HG02588 (cell line): ENCODE data around the gene HECTD3.
"Not testable (repeated sequence)": the region's sequence is repeated elsewhere in the genome, so short reads cannot be mapped to it uniquely, and the experiment has no call there.

Experiments used
- ATAC-seq: cut with Tn5 transposase; IDR thresholded peaks from one replicate; pipeline ENCODE4 v1.9.1; 2021; ENCODE audit warnings: mild to moderate bottlenecking, moderate library complexity; ENCODE audit not compliant: unreplicated experiment

The HECTD3 gene

DNA sequence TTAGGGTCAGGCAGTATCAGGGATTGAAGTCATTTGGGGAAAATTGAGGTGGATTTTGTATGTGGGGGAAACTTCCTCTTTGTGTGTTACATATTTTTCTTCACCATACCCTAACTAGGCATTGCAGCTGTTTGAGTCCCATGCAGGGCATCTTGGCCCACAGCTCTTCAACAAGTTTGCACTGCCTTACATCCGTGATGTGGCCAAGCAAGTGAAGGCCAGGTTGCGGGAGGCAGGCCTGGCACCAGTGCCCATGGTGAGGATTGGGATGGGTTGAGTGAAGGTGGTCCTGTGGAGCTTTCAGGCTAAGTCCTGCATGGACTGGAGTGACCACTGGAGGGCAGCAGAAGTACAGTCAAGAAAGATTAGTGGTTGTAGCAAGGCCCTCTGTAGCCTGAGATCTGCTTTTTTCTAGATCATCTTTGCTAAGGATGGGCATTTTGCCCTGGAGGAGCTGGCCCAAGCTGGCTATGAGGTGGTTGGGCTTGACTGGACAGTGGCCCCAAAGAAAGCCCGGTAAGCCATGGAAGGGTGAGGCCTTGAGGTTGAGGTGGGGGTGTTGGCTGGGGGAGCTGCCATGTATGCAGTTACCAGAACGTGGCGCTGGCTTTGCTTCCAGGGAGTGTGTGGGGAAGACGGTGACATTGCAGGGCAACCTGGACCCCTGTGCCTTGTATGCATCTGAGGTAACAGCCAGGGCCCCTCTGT lies 3.4 kb upstream of the HECTD3 start:
- ATAC-seq: no peak

DNA sequence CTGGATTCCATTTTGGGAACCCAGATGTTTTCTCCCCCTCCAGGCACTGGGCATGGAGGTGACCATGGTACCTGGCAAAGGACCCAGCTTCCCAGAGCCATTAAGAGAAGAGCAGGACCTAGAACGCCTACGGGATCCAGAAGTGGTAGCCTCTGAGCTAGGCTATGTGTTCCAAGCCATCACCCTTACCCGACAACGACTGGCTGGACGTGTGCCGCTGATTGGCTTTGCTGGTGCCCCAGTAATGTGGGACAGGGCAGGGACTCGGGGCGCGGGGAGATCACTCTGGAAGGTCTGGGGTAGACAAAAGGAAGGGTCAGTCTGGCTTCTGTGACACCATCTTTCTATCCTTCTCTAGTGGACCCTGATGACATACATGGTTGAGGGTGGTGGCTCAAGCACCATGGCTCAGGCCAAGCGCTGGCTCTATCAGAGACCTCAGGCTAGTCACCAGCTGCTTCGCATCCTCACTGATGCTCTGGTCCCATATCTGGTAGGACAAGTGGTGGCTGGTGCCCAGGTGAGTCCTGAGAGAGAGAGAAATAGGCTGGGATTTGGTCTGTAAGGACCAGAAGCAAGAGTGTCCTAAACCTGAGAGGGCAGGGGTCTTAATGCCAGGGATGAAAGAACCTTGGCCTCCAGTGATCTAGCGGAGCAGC lies 2.6 kb upstream of the HECTD3 start:
- no peak for ATAC-seq

DNA sequence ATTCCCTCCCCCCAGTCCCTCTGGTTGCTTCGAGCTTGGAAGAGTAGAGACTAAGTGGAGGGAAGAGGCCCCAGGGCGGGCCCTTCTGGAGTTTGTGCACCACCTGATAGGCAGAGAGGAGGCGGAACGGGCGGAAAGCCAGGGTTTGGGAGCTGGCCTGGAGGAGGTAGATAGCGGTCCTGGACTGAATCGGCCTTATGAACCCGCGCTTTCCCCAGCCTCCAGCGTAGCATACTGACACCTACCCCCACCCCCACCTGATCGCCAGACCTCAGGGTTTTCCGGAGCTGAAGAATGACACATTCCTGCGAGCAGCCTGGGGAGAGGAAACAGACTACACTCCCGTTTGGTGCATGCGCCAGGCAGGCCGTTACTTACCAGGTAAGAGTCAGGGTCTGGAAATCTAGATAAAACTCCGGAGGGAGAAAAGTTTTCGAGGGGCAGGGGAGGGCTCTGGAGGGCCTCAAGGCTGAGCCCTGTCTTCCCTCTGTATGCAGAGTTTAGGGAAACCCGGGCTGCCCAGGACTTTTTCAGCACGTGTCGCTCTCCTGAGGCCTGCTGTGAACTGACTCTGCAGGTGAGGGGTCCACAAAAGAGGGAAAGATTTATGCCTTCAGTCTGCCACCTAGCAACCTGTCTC lies 1.6 kb upstream of the HECTD3 start:
- no peak for ATAC-seq

DNA sequence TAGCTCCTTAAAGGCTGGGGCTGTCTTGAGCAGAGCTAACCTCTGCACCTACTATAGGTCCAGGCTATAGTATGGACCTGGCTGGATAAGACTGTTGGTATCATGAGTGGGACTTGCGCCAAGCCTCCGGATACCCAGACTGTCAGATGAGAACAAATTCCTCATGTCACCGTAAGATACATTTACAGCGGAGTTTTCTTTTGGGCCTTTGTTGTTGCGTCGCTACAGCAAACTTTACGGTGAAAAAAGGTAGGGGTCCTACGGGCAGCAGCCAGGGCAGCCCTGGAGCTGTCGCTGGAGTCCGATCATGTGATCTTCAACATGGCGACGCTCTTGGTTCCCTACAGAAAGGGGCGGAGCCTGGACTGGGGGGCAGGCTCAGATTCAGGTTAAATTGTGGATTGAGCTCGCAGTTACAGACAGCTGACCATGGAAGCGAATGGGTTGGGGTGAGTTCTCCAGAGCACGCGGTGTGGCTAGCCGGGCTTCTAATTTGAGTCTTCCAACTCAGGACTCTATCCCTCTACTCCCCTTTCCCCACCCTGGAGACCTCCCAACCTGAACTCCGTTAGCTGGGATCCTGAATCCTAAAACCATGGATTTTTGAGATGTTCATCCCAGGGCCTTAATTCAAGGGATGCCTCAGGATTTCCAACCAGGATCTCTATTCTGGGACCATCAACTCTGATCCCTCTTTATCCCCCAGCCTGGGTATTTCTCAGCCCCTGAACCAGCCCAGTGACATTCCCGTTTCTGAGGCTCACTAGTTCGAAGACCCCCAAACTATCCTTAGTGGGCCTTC lies 914 bp upstream of the HECTD3 start, which contains the start of gene UROD:
UROD (plus strand) TSS at position 418 of the 802 bp plus-strand sequence; CDS start at position 430, 12 bp downstream.
- ATAC-seq: peak; percentile 62

DNA sequence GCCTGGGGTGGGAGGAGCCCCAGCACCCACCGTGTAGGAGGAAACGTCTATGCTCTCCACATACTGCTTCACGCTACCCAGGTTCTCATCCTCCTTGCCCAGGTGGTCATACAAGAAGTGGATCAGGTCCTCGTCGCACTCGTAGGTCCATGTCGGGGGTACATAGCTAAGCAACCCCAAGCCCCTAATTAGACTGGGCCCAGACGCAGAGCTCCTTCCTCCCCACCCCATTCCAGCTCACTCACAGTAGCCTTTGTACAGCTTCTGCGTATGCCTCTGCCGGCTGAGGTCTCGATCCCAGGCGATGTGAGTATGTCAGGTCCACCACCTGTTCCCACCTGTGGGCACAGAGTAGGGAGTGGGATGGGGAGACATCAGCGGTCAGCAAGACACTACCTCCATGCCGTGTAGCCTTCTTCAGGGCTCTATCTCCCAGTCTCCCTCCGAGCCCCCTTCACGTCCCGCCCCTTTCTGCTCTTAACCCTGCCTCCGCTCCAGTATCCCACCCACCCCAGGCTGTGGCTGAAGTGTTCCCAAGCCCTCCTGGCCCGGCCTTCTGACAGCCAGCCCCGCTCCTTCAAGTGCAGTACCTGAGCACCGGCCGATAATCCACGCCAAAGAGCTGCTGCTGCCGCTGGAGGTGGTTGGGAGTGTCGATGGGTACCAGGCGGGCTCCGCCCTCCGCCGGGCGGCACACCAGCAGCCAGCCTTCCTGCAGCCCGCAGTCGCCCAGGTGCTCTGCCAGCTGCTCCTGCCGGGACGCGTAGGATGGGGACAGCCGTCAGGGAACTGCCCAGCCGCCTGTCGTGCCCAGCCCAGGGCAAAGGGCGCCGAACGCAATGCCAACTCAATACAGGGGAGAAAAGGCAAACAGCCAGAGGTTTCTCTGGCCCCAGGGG lies 919 bp downstream of the HECTD3 start:
- ATAC-seq: no peak

DNA sequence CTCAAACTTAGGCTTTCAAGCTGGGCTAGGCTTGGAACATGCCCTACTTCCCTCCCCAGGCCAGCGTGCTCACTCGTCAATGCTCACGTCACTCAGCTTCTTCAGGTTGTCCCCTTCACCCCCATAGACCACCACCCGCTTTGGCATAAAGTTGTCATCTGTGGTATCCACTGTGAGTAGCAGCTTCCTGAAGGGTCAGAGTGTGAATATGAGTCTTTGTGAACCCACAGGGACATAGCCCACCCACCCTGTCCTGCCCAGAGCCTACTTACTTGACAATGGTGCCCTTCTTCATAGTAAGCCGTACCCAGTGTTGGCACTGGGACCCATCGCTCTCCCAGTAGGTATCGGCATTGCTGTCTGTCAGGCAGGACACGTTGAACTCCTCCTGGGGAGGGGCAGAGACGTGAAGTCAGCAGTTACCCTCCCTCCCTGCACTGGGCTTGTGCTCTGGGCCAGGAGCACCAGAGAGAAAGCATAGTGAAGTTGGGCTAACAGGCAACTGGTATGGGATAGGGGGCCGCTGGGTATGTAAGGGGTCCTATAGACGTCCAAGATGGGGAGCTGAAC lies 1.7 kb downstream of the HECTD3 start:
- ATAC-seq: no peak

DNA sequence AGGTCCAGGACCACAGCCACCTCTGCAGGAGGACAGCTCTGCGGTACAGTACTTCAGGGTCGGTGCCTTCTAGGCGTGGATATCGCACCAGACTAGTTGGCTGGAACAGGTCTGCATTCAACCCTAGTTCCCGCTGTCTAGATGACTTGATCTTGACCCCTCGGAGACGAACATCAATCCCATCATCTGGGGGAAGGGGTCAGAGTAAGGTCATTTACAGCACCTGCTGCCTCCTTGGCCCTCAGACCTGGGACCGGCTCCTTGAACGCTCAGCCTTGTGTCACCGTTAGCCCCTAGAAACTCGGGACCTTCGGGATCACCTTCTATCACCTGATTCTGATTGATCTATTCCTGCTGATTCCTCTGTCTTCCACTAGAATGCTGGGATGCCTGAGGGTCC lies 2.6 kb downstream of the HECTD3 start:
- no peak for ATAC-seq

DNA sequence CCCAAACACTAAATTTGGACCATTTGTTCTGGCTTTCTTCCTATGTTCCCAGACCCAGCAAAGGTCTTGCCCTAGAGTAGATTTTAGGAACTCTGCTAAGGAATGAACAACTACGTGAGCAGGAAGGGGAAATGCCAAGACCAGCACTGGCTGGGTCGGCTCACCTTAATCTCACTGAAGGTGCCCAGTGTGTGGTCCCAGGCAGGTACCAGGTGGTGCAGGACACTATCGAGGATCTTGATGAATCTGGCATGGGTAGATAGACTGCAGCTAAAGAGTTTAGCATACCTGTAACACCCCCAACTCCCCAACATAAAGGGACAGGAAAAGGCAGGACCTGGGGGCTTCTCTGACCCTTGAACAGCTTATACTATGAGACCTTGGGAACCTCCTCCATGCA lies 3.0 kb downstream of the HECTD3 start:
- no peak for ATAC-seq

DNA sequence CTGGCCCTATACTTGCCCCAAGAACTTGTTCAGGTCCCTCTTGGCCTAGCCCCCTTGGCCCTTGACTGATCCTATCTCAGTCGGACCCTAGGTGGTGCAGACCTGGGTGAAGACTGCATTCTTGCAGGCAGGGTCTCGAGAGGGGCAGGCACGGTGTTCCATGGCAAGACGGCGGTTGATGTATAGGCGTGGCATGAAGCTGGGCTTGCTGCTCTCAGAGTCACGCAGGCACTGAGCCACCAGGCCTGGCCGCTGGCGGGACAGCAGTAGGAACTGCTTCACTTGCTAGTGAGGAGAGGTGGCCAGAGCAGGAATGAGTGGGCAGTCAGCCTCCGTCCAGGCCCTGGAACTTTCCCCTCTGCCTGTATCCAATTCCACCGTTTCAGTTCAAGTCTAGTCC lies 3.8 kb downstream of the HECTD3 start:
- ATAC-seq: no peak

DNA sequence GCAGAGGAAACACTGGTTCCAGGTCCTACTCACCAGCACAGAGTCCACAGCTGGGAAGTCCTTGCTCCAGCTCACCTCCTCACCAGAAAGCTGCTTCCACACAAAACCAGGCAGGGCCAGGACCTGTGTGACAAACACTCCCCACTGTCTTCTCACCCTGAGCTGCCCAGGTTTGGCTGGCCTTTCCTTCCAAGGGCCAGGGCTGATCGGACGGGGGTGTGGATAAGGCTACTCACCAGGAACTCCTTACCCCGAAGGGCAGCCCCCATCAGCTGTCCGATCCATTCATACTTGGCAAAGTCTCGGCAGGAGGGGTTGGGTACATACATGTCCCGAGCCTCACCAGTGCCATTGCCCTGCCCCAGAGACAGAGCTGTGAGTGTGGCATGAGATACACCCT lies 5.4 kb downstream of the HECTD3 start:
- ATAC-seq: no peak

DNA sequence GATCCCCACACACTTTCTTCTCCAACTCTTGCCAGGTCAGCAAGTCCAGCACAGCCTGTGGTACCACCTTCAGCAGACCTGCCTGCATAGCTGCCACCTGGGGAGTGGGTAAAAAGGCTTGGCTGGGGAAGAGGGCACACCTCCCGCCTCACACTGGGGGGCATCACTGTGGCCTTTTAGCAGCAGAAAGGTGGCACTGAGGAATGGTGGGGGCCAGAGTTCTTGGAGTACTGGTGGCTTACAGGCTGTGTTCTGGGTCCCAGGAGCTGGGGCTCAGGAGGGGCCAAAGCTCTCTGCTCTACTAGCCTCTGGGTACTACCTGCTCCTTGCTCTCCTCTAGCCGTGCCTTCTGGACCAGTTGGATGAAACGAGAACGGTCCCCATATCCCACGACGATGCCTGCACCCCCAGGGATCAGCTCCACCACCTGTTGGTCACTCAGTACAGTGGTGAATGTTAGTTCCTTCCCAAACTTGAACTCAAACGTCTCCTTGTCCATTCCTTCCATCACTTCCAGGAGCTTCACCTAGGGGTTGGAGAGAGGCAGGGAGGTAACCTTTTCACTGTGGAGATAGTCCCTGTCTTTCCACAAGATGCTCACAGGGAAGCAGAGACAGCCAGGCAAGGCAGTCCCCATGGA lies 6.7 kb downstream of the HECTD3 start:
- ATAC-seq: no peak

DNA sequence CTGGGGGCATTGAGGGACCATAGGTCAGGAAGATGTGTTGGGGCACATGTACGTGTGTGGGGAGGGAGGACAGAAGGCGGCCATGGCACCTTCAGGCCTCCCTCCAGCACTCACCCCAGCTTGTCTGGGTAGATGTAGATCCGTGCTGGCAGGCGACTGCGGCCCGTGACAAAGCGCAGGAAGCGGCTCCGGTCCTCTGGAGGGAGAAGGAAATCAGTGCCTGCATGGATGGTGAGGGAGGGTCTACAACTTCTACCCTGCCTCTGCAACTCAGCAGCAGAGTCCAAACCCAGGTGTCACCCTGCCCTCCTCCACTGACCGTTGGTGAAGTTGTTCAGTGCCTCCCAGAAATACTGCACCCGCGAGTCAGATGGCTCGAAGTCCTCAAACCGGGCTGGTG lies 7.4 kb downstream of the HECTD3 start:
- ATAC-seq: no peak

DNA sequence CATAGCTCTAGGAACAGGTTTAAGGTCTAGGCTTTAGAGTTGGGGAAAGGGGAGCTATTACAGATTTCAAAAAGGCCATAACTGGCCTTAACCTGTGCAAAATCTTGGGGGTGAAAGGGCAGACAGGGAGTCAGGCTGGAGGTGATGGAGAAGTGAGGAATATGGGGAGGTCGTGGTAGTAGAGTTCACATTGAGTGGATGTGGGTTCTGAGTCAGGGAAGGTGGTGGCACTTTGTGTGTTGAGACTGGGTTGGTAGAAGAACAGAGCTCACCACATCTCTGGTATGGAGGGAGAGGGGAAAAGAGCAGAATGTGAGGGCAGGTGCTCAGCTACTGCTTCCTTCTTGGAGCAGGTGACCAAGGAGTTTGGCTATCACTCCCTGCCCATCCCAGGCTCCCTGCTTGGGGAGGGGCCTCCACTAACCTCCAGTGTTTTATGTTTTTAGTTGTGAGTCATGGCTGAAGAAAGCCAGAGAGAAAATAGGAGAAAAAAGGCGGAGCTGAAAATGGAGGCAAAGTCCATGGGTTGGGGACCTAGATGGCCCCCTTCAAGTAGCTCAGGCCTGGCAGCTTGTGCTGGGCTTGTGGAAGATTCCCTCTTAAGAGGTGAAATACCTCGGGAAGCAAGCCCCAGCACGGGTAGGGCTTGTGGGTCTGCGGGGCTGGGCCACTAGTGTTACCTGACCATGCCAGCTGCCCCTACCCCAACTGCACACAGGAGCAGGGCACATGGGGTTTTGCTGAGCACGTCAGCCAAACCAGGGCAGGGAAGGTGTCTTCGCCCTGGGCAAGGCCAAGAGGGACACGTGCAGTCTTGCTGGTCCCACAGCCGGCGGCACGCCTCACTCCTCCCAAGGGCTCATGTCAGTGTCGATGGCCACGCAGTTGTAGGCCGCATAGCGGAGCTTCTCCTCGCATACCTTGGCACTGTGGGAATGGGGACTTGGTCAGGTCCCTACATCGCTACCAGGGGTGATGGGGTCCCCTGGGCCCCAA lies 8.2 kb downstream of the HECTD3 start:
- ATAC-seq: no peak

DNA sequence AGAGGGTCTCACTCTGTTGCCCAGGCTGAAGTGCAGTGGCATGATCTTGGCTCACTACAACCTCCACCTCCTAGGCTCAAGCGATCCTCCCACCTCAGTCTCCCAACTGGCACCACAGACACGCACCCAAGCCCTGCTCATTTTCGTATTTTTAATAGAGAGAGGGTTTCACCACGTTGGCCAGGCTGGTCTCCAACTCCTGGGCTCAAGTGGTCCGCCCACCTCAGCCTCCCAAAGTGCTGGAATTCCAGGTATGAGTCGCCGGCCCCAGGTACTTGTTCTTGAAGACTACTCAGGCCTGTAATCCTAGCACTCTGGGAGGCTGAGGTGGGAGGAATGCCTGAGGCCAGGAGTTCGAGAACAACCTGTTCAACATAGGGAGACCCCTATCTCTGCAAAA lies 9.5 kb downstream of the HECTD3 start:
- not testable (repeated sequence) for ATAC-seq

DNA sequence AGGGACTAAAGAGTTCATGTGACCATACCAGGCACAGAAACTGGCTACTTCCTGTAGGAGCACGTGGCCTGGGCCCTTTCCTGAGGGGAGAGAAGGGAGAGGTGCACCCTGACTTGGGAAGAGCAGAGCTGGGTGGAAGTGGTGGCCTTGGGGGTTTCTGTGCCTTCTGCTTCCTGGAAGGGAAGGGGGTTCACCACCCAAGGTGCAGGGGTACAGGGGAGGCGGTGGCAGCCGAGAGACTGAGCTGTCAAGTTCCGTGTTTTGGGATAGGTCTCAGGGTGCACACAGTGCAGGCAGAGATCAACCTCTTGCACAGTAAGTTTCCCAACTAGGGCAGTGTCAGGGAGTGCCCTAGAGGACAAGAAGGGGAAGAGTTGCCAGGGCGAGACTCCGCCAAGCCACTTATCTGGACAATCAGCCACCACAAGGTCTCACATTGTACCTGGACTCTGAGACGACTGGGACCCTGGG lies 10.1 kb downstream of the HECTD3 start:
- ATAC-seq: no peak

DNA sequence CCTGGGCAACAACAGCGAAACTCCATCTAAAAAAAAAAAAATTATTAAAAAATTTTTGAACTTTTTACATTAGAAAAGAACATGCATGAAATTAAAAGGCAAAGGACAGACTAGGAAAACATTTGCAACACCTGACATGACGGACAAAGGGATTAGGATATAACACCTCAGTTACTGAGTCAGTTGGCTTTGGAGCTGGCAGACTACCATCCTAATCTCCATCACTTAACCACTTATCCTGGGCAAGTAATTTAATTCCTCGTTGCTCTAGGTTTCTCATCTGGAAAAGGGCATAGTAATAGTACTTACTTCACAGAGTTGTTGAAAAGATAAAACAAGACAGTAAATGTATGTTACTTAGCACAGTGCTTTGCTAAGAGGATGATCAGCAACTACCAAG lies 11.9 kb downstream of the HECTD3 start:
- no peak for ATAC-seq

DNA sequence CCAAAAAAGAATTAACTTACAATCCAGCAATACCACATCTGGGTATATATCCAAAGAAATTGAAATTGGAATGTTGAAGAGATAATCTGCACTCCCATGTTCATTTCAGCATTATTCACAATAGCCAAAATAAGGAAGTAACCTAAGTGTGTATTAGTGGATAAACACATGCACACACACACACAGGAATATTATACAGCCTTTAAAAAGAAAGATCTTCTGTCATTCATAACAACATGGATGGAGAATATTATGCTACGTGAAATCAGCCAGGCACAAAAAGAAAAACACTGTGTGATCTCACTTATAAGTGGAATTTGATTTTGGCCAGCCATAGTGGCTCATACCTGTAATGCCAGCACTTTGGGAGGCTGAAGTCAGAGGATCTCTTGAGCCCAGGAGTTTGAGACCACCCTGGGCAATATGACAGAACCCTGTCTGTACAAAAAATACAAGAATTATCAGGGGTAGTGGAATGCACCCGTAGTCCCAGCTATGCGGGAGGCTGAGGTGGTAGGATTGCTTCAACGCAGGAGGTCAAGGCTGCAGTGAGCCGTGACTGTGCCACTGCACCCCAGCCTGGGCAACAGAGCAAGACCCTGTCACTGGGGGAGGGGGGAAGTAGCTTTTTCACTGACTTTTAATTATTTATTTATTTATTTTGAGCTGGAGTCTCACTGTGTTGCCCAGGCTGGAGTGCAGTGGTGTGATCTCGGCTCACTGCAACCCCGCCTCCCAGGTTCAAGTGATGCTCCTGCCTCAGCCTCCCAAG lies 15.5 kb downstream of the HECTD3 start:
- no peak for ATAC-seq
